ENCODE data around the gene CELF2.
"Not testable (repeated sequence)": the region's sequence is repeated elsewhere in the genome, so short reads cannot be mapped to it uniquely, and the experiment has no call there.

CELF2 gene

DNA sequence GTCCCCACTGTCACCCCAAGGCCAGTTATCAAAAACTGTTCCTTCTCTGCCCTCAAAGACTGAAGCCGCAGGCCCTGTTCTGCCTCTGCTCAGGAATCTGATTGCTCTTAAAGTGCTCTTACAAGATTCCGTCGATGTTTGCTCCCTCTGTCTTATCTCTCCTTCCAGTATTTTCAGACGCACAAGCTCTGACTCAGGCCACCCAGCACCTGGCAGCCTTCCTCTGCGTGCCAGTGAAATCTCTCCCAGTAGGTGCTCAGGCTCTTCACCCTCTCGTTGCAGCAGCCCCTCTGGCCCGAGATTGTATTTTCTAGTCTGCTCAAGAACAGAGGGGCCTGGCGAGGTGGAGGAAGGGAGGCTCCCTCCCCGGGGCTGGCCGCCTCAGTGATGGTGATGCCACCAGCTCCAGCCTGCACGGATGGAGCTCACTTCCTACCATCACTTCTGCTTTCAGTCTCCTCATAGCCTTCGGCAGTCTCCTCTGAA is 317.5 kb downstream of the CELF2 start:
- DNase-seq: no peak

DNA sequence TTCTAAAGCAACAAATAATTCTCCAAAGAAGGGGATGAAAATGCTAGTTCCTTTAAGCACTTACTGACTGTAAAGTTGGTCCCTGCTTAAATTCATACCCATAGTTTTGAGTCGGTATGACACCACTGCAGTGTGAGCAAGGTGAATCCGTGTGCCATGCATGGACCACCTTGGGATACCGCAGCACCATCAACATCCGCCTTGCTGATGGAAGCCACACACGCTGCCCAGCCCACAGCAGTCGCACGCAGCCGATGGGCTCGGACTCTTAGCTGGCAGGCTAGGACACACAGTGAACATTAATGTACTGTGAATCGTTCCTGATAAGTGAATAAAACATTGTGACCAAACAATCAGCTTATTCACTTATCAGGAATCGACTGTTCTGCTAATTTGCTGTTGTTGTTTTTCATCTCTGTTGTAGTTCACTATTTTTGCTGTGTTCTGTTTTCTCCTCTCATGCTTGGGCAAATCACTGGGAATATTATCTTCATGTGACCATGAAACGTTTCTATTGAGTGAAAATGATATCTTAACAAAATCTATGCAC is 318.3 kb downstream of the CELF2 start:
- DNase-seq: no peak

DNA sequence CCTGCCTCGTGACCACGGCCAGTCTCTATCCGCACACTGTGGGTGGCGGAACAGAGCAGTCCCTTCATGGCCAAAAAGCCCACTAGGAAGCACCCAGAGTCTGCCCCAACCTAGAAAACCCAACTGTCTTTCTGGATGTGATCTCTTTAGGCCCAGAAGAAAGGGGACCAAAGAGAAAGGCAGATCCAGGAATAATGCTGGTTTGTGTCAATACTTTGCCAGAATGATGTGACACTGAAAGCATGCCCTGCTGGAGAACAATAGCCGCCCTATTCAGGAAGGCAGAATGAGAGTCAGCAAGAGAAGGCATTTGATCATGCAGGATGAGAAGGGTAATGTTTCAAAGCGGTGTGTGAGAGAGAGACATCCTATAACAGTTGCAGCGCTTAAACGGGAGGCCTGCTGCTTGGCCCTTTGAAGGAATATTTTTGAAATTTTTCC is 319.1 kb downstream of the CELF2 start:
- DNase-seq: no peak

DNA sequence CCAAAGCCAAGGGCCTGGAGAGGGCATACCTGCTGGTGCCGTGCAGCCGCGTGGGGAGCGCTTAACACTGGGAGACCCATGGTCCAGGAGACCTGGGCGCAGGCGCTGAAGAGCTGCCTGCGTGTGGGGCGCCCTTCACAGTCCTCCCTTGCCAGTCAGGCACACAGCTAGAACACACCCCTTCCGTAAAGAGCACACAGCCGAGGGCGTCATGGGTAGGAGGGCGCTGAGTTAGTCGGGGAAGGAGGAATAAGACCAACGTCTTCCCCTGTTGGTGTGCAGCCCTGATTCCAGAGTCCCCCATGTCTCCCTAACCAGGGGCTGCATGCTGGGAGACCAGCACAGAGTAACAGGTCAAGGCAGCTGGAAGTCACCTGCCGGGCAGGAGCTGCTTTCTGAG is 319.8 kb downstream of the CELF2 start:
- DNase-seq: no peak

DNA sequence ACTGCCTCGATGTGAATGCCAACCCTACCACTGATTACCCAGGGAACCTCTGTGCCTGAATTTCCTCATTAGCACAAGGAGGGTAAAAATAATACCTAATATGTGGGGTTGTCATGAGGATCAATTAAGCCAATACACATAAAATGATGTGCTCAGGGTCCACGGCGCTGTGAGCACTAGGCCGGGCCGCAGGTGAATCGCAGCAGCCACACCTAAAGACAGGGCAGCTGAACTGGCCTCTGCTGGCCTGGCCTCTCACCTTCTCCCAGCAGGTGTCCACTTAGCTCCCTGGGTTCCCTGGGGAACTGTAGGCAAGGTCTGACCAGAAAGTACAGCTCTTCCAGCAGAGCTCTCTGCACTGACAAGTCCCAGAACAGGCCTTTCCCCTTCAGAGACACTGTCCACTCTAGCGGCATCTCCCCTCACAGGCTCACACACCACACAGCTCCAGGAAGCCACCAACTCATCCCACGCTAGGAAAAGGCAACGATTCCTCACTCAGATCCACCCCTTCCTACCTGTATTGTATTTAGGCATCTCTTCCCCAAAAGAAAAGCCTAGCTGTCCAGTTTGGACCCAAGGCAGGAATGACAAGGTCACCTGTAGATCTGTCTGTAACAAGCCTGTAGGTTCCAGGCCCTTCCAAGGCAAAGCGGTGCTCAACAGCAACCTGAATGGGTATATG is 320.6 kb downstream of the CELF2 start:
- no peak for DNase-seq

DNA sequence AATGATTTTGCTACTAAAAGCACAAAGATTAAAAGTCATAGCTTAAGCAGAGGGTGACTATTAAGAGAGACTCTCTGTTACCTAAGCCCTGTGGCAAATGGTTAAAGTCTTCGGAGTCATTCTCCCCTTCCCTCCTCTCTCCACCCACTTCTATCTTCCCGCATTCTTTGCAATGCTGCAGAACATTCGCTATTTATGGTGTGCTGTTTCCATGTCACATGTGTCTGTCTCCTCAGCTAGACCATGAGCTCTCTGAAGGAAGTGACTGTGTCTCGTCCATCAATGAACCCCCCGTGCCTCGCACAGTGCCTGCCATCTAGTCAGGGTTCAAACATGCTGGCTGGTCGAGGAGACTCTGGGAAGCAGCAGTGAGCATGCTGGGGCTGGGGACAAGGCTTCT is 321.3 kb downstream of the CELF2 start:
- no peak for DNase-seq

DNA sequence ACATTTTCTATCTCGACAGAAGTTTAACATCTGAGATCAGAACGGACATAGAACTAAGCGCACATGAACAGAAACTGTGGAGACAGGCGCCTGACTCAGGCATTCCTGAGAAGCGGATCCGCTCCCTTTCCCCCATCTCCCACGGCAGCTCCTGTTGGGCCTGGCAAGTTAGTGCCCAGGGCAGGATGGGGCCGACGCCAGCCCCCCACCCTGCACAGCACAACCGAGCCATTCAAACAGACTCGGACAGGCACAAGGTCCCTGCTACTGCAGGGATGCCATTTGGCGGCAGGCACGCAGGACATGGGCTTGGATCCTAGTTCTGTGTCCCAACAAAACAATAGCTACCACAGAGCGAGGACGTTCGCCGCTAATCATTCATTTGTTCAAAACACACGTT is 322.0 kb downstream of the CELF2 start:
- no peak for DNase-seq

DNA sequence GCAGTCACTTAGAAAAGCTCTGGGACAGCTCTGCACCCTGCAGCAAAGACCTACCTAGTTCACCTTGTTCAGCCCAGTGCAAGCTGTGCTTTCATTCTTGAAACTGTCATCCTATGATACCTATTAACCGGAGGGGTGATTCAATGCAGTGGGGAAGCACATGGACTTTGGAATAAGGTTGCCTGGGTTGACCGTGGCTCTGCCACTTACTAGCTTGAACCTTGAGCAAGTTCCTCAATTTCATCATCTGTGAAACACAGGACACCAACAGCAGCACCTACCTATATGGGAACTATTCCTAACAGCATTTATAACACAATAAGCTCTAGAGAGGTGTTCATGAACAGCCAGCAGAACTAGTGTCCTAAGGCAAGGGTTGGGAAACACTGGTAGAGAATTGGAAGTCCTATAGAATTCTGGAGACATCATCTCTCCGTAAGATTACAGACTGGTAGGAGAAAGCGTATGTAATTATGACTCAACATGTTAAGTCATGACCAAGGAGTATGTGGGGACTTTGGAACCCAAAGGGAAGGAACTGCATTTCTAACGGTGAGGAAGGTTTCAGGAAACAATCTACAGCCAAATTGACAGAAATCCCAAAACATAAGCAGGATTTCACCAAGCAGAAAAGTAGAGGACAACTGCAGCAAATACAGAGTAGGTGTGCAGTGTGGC is 323.8 kb downstream of the CELF2 start:
- DNase-seq: no peak

DNA sequence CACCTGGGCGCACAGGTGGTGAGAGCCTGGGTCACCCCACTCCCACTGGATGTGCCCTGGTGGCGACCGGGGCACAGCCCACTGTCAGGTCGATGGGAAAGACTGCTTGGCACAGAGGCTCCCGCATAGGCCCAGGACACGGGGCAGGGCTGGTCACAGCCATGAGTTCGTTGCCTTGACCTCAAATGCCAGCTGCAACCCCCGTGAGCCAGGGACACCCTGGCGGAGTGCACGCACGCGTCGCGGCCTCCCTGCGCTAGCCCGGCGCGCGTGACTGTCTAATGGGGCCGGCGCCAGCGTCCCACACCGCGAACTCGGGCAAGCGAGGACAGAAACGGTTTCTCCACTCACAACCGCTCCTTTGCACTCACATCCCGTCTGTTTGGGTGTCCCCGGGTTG is 326.4 kb downstream of the CELF2 start:
- DNase-seq: no peak

DNA sequence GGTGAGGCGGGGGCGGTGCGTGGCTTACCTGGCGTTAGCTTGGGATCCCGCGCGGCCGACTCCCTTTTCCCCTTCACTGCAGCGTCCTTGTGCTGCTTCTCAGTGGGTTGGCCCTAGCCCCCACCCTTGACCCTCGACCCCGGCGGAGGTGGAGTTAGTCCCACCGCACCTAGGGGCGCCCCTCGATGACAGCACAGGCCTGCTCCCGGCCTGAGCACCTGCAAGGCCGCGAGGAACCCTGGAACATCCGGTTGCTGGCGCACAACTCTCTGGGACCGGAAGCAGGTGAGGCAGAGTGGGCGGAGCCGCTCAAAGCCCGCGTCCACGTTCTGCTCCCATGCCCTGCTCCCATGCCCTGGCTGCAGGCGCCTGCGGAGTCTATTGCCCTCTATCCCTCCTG is 326.9 kb downstream of the CELF2 start:
- no peak for DNase-seq

DNA sequence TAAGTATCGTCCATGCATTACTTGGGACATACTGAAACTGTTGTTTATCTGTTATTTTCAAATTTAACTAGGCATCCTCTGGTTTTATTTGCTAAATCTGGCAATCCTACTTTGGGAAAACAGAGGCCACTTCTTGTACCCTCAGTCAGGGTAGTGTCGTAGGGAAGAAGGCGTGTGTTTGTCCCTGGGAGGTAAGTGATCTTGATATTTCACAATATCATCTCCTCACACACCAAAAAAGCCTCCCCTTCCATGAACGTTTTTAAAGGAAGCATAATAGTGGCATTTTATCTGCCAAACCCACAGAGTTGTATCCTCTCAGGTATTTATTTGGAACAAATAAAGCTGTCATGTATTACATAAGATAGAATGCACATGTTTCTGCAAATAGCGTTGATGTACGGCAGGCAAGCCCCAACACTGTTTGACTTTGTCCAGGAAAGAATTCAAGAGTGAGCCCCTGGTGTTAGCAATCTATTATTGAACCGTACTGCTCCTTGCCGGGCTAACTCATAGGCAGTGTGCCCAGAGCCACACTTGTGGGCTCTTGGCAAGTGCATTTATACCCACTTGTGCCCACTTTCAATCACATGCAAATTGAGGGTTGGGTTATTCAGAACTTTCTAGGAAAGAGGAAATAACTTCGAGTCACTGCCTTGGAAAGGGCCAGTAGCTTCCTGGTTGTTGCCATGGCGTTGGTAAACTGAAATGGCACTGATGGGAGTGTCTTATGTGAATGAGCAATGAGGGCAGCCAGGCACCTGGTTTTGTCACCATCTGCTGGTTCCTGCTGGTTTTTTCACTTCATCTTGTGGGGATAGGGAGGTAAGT is 327.8 kb downstream of the CELF2 start:
- DNase-seq: peak in 1 of 2 experiments; percentile 22

DNA sequence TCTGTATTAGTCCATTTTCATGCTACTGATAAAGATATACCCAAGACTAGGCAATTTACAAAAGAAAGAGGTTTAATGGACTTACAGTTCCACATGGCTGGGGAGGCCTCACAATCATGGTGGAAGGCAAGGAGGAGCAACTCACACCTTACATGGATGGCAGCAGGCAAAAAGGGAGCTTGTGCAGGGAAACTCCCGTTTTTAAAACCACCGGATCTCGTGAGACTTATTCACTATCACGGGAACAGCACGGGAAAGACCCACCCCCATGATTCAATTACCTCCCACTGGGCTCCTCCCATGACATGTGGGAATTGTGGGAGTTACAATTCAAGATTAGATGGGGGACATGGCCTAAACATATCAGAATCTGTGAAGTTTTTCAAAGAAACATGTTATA is 329.9 kb downstream of the CELF2 start:
- not testable (repeated sequence) for DNase-seq

DNA sequence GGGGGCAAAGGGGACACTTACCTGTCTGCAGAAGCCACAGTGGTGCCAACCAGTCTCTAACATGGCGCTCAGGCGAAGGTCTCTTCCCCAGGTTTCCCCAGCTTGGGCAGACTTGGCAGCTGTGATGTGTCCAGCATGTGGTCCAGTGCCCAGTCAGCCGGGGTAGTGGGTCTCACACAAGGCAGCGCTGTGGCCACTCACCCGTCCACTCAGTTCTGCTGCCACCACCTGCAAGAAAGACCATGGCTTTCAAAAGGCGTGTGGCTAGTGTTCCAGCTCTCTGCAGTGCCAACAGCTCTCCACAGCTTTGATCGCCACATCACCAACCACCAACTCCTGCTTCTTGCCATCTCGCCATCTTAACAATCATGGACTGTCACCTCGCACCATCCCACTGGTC is 334.1 kb downstream of the CELF2 start:
- DNase-seq: no peak

DNA sequence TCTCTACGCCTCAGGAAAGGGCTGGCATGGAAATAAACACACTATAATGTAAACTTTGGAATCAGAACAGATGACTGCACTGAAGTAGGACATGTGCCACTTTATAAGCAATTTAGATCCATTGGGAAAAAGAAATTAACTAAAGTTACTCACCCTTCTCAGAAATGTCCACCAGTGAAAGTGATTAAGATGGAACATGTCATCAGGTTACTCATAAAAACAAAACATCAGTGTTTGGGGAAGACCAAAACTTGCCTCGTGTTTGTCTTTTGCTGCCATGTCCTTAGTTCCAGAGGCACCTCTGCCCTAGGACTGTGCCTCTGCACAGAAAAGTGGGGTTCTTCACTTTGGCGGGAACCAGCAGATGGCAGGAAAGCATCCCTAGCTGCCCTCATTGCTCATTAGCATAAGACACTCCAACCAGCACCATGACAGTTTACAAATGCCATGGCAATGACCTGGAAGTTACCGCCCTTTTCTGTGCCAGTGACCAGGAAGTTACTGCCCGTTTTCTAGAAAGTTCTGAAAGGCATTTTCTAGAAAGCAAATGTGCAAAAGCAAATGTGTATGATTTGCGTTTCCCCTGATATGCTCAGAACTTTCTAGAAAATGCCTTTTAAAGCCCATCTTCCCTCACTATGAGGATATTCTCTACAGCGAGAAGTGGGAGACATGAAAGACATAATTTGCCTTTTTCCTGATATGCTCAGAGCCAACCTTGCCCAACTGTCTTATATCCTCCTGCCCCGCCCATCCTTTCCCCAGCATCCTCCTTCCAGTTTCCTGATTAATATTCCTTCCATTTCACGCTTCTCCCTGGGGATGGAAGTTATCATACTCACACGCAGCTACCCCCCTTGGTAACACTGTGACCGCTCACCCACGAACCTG is 335.6 kb downstream of the CELF2 start:
- no peak for DNase-seq

DNA sequence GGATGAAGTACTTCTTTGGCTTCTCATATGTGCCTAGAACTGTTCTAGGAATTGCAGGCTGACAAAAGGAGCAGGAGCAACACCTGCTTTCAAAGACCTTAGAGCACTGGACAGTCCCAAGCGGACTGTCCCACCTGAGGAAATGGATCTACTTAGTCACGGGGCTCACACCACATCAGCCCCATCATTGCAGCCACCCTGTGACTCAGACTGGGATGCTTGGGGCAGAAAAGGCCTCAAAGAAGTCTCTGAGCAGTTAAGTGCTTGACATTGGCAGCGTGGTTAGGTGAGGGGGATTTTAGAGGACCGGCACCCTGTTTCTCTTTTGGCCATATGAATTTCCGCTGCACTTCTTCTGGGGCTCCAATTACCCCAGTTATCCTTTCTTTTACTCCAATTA is 337.2 kb downstream of the CELF2 start:
- DNase-seq: no peak

DNA sequence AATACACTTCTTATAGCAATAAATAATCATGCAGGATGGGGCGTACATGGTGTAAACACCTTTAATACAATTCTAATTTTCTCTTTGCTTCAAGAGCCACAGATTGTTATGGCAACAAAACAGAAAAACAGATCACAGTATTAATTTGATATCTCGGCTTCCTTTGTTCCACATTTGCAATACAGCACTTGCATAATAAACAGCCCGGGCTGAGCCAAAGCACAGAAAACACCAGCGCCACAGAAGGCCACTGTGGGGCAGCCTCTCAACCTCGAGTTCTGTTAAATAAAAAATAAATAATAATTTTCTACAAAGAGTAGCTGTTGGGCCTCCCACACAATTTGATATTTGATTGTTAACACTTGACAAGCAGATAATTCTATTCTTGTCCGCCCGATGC is 337.9 kb downstream of the CELF2 start:
- DNase-seq: no peak

DNA sequence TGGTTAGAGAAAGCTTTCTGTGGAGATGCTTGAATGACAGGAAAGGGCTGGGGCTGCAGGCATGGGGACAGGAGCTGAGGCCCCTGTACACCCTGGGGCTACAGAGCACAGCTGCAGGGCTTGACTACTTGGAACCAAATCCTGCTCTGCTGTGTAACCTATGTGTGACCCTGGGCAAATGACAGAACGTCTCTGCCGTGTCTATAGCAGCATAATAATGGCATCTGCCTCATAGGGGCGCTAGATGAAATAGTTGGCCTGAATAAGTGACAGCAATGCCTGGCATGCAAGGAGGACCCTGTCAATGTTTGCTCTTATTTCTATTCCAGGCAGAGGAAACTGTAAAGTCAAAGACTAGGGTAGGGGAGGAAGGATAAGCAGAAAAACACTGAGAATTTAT is 339.8 kb downstream of the CELF2 start:
- DNase-seq: no peak

DNA sequence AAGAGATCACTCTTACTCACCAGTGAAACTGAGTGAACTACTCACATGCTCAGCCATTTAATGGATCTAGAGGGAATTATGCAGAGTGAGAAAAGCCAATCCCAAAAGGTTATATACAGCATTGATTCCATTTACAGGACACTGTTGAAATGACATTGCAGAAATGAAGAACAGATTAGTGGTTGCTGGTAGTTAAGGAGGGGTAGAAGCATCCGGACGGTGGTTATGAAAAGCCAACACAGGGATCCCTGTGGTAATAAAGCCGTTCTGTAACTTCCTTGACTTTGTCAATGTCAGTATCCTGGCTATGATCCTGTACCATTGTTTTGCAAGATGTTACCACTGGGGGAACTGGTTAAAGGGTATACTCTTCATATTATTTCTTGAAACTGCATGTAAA is 340.3 kb downstream of the CELF2 start:
- DNase-seq: no peak

DNA sequence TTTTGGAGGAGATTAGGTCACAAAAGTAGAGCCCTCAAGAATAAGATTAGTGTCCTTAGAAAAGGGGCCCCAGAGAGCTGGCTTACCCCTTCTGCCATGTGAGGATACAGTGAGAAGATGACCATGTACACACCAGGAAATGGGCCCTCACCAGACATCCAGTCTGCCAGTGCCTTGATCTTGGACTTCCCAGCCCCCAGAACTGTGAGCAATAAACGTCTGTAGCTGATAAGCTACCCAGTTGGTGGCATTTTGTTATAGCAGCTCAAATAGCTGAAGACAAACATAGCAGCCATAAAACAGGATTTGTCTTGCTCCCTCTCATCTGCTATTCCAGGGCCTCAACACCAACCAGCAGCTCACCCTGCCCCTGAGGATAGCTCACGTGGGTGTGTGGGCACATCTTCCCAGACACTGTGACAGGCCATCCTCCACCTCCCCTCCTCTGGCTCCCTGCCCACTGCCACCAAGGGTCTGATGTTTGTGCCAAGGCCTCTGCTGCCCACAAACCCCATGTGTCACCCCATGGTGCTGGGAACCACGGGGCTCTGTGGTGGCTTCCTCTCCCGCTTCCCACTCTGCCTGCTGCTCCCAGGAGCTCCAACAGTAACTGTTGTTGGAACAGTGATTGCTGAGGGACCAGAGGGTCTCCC is 341.4 kb downstream of the CELF2 start:
- DNase-seq: no peak

DNA sequence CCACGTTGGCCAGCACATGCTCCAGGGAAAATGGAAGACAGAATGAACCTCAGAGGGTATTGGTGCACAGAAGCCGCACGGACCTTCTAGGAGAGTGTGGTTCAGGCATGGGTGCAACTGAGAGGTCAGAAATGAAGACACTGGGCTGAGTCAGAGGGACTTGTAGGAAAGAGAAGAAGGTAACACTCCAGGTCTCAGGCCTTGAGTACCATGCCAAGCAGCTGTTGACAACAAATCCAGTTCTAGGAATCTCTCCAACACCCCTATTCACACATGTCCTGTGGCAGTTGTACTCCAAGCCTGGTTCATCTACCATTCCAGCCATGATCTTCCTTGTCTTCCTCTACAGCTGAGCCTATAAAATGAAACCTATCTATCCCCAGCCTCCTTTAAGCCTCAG is 342.2 kb downstream of the CELF2 start:
- no peak for DNase-seq

DNA sequence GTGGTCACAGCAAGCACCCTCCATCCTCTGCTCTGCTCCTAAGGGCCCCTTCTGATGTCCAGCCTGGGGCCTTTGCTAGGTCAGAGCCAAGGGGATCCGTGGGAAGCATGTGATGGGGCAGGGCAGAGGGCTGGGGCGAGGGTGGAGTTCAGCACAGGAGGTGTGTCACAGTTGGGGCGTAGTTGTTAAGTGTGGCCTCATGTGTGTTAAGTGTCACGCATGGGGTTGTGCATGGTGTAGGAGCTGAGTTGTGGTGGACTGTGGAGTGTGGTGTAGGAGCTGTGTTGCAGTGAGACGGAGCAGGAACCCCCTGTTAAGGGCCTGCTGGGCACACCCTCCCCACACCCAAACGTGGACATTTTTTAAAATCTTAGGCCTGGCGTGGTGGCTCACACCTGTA is 345.8 kb downstream of the CELF2 start:
- no peak for DNase-seq

DNA sequence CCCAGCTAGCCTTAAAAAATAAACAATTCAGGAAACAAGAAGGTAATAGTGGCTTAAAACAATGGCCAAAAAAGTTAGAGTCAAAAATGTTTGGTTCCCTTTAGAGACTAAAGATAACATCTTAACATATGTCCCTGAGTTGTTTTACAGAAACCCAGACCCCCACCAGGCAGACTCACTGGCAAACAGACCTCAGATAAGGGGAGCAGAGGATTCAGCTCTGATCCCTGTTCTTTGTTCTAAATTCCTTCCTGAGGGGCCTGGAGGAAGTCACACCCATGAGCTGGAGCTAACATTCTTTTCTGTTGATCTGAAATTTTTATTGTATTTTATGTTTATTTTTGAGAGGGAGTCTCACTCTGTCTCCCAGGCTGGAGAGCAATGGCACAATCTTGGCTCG is 346.6 kb downstream of the CELF2 start:
- no peak for DNase-seq

Data from activated CD4-positive, alpha-beta T cell treated with anti-CD3 and anti-CD28 coated beads, Interleukin-2, amount 50 U/mL, for 48 hours (primary cell).